Activated T-helper 1 cell treated with anti-CD3 and anti-CD28 coated beads, Interleukin-2, amount 50 U/mL, for 16 hours (primary cell): ENCODE measurements around the gene DNAAF9.
"Not testable (repeated sequence)": the region's sequence is repeated elsewhere in the genome, so short reads cannot be mapped to it uniquely, and the experiment has no call there.

Experiments
- DNase-seq, 2 donors: peaks; one replicate each; pipeline ENCODE4 v3.0.0-alpha.2; 2020; ENCODE audit warnings: low read depth in 1 of 2, low spot score in 1 of 2

The DNAAF9 gene

DNA sequence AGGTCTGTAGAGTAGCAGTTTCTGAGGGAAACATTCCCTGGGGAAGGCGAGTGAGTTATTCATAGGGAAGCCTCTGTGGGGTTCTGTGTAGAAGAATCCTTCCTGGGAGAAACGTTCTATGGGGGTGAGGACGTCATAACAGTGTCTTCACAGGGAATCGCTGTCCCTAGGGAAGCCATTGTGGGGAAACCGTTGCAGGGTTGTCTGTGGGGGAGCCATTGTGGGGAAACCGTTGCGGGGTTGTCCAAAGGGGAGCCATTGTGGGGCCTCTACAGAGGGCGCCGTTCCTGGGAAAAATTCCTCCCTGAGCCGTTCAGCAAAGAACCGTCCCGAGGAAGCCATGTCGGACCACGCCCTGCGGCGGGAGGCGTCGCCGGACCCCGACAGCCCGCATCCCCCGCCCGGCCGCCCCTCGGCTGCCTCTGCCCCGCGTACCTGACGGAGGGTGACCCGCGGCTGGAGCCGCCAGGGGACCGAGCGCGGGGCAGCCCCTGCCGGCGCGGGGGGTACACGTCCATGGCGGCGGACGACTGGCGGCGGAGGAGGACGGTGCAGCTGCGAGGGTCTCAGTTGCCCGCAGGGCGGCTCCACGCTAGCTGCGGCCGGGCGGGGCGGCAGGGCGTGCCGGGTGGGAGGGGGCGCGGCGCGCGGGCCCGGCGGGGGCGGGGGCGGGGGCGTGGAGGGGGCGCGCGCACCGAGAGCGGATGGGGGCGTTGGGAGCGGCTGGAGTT is at the start of gene DNAAF9:
DNAAF9 (minus strand) TSS at position 630 of the 731 bp plus-strand sequence; CDS start at position 518, 112 bp downstream.
- DNase-seq, result peak in 1 of 2 donors; percentile 21

DNA sequence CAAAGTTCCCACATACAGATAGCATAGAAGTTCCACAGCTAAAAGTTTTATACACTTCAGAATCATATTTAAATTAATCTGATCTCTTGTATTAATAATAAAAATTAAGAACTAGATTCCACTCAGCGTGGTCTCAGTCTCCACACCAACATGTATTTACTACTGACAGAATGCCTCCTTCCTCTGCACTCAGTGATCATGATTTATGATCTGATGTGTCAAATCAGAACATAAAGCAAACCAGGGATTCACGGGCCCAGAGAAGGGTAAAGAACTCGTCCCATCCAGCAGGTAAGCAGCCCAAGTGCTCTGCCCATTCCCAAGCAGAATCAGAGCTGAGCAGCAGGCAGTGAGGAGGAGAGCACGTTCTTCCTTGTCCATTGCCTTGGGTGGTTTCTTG is 49.2 kb upstream of the DNAAF9 start:
- no peak for DNase-seq

DNA sequence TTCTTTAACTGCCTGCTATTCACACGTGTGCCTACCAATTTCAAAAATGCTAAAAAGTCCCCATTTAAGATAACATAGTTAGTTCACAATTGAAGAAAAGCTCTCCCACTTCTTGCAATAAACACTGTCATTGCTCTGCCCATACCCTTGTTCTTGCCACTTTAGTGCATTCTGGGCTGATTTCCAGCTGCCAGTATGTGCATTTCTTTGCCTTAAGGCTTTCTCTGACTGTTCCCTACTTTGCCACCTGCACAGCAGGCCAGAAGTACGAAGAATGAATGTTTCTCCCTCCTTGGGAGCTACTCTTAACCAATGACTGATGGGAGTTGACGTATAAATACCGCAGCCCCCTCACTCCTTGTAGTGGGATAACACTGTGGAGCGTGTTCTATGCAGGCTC is 47.4 kb upstream of the DNAAF9 start:
- no peak for DNase-seq

DNA sequence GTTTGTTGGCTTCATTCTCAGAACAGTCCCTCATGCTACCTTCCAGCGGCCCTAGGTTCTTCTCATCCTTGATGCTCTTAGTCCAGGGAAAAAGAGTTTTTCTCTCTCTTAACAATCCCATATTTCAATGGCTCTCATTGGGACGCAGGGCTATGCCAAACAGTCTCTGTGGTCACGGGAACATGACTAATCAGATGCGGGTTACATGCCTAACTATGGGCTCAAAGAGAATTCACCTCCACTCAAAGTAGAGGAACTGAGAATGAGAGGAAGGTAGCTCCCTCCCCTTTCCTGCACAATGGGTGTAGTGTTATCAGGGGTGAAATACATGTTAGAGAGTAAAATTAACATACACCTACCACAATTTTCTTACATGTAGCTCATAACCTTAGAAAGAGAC is 45.2 kb upstream of the DNAAF9 start:
- DNase-seq, result no peak

DNA sequence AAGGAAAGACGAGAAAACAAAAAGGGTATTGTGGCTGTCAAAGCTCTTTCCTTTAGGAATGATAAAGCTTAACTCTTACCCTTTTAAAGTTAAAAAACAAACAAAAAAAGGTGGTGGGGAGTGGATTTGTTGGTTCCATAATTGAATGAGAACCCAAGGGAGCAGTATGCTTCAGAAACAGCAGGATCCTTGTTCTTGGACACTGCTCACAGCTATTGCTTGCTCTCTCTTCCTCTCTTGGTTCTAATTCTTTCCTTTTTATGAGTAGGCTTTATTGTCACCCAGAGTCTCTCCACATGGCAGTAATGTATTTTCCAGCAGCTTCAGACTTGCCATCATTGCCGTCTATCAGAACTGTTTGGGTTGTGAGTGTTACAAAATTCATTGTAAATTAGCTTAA is 44.7 kb upstream of the DNAAF9 start:
- DNase-seq, result no peak

DNA sequence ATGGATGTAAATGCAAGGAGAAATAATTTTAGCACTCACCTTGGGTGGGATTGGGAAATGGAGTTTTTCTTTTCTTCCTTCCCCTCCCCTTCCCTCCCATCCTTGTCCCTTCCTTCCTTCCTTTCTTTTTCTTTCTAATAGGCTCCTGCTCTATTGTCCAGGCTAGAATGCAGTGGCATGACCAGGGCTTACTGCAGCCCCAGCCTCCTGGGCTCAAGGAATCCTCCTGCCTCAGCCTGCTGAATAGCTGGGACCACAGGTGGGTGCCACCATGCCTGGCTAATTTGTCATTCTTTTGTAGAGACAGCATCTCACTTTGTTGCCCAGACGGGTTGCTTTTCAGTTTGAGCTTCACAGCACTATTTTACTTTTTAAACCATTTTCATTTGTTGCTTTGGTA is 41.9 kb upstream of the DNAAF9 start:
- no peak for DNase-seq

DNA sequence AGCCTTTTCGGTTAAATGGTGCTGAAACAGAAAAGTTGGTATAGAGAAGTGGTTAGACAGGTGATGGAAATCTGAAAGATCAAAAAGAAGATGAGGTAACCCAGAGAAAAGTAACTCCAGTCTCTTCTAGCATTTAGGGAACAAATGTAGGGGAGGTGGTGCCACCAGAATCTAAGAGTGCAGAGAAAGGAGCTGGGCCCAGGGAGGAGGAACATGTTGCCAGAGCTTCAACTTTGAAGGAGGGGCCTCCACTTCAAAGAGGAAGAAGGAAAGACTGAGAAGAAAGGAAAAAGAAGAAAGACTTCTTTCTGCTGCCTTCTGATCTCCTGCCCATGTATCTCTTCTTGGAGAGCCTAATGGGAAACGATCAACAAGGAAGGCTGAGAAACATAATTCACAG is 39.9 kb upstream of the DNAAF9 start:
- no peak for DNase-seq

DNA sequence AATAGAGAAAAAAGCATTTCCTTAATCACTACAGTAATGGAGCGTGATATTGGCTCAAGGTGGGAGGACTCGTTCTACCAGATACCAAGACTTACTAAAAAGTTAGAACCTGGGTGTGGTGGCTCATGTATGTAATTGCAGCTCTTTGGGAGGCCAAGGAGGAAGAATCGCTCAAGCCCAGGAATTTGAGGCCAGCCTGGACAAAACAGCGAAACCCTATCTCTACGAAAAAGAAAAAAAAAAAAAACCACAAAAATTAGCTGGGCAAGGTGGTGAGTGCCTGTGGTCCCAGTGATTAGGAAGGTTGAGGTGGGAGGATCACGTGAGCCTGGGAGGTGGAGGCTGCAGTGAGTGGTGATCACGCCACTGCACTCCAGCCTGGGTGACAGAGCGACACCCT is 39.3 kb upstream of the DNAAF9 start:
- no peak for DNase-seq

DNA sequence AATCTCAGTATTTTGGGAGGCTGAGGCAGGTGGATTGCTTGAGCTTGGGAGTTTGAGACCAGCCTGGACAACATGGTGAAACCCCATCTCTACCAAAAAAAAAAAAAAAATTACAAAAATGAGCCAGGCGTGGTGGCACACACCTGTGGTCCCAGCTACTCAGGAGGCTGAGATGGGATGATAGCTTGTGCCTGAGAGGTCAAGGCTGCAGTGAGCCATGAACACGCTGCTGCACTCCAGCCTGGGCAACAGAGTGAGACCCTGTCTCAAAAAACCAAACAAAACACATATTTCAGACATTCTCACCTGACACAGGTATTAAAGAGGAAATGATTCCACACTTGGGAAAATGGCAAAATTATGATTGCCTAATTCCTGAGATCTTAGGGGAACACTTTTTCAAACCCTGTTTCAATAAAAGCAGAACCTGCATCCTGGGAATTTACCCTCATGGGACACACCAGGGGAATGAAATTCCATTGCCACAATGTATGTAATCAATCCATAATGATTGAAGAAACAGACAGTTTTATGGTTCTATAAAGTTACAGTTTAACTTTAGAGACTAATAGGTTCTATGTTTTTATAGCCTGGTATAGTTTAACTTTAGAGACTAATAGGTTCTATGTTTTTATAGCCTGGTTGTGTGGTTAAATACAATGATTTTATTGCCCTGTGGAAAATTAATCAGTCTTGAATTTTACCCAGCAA is 29.6 kb upstream of the DNAAF9 start:
- DNase-seq, result no peak

DNA sequence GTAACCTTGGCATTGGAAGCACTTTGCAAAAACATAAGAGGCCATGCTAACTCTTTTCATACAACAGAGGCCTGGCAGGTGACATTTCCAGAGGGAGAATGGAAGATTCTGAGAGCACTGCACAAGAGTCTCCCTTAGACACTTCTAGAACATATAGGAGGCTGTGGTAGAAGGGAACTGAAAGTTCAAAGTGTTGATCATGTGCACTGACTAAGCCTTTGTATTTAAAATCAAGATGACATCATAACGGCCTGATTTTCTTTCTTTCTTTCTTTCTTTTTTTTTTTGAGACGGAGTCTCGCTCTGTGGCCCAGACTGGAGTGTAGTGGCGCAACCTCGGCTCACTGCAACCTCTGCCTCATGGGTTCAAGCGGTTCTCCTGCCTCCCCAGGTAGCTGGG is 26.8 kb upstream of the DNAAF9 start:
- DNase-seq, result no peak

DNA sequence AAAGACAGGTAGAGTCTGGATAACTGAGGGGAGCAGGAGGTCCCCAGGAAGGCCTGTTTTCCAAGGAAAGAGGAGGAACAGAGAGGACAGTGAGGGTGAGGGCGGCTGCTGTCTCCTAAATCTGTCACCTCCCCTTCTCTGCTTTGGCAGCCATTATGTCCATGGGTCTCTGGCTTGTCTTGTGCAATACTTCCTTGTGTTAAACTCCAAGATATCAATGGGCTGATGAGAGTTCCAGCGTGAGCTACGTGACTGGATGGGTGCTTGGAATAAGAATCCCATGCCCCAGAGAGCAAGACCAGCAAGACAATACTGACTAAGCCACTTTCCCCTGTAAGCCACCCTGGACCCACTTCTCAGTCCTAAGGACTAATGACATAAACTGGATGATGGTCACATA is 26.3 kb upstream of the DNAAF9 start:
- no peak for DNase-seq

DNA sequence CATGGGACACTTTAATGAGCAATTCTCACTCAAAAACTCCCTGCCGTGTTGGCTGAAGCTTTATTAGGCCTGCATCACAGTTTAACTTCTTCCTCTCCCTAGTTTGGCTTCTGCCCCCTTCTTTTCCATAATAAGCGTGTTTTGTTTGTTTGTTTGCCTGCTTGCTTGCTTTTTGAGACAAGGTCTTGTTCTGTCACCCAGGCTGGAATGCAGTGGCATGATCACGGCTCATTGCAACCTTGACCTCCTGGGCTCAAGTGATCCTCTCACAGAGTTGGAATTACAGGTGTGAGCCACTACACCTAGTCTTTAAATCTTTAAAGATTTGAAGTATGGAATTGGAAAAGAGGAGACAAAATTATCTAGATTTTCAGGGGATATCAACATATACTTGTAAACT is 25.4 kb upstream of the DNAAF9 start:
- no peak for DNase-seq

DNA sequence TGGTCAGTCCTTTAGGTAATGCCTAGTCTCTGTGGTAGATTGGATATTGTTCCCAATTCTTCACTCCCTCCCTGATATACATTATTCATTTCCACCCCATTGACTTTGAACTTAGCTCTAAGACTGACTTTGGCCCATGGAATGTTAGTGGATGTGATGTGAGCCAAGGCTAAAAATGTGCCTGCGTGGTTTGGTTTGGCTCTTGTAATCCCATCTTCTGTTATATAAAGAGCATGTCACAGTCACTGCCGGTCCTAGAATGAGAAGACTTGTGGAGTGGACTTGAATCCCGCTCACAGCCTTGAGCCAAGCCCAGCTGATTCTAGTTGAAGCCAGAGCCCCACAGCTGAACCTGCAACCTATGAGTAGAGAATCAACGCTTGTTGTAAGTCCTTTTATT is 23.6 kb upstream of the DNAAF9 start:
- no peak for DNase-seq

DNA sequence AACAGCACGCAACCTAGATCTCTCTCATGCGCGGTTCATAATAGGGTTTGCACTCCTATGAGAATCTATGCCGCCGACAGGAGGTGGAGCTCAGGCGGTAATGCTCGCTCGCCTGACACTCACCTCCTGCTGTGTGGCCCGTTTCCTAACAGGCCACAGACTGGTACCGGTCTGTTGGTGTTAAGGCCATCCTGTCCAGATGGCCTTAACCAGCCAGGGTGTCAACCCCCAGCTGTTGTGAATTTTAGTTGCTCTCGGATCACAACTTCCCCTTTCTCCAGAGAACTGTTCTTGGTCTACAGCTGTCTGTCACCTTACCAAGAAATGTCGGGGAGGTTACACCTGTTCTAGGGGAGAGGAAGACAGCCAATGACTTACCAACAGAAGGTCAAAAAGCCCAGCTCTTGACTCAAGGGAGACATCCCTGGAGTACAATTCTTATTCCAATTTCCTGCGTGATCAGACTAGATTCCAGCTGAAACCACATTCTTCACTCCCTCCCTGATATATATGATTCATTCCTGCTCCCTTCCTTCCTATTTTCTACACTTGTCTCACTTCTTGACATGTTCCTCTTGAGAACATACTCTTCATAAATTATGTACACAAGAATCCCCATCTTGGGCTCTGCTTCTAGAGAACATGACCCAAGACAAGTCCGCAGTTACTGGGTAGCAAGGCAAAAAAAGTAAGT is 23.1 kb upstream of the DNAAF9 start:
- DNase-seq, result no peak

DNA sequence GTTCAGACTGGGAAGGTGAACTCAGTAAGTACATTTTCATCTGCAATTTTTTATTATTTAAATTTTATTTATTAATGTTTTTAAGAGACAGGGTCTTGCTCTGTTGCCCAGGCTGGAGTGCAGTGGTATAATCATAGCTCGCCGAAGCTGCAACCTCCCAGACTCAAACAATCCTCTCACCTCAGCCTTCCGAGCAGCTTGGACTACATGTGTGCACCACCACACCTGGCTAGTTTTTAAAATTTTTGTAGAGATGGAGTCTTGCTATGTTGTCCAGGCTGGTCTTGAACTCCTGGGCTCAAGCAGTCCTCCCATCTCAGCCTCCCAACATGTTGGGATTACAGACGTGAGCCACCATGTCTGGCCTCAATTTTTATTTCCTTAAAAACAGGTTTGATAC is 19.3 kb upstream of the DNAAF9 start:
- DNase-seq, result not testable (repeated sequence)

DNA sequence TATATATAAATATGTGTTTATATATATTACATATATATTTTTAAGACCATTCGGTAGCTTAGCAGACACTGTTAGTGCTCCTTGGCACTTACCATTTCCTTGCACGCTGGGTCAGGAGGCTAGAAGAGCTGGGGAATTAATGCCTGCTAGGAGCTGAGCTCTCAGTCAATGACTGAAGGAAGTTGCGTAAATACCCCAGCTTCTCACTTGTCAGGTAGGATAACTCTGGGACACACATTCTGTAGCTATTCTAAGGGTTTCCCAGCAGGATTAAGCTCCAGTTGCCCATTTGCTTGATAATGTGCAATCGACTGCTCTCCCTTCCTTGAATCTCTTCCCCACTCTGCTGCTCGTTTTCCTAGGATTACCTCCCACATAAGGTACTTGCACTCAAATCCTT is 15.7 kb upstream of the DNAAF9 start:
- no peak for DNase-seq

DNA sequence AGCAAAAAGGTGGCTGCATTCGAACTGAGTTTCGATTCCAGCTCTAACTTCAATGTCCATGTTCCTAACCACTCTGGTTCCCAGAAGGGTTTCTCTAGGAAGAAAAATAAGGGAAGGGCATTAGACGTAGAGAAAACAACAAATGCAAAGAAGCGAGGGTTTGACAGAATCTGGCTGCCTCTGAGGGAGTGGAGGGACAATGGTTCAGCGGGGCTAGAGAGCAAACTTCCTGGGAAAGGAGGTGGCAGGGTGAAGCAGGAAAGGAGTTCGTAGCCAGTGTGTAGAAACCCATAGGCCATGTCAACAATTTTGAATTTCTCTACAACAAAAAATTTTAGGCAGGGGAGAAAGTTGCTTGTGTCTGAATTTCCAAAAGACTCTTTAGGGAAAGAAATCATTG is 14.5 kb upstream of the DNAAF9 start:
- no peak for DNase-seq

DNA sequence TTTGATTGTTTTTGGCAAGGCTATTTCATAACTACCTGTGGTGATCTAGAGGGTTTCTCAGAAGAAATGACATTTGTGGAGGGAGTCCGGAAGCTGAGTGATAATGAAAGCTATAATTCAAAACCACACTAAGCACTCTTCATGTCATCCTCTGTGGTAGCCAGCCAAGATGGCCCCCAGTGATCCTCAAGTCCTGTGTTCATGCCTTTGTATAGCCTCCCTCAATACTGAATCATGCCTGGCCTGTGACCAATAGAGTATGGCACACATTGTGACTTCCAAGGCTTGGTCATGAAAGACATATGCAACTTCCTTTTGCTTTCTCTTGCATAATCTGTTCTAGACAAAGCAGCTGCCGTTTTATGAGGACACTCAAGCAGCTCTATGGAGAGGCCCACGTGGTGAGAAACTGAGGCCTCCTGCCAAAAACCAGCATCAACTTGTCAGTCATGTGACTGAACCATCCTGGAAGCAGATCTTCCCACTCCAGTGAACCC is 12.8 kb upstream of the DNAAF9 start:
- DNase-seq, result no peak

DNA sequence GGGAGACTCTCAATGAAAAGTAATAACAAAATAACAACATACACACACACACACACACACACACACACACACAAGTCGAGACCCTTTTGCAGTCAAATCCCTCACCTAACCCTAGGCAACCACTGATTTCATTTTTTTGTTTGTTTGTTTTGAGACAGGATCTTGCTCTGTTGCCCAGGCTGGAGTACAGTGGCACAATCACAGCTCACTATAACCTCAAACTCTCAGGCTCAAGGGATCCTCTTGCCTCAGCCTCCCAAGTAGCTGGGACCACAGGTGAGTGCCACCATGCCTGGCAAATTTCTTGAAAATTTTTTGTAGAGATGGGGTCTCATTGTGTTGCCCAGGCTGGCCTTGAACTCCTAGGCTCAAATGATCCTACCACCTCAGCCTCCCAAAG is 10.7 kb upstream of the DNAAF9 start:
- DNase-seq, result not testable (repeated sequence)

DNA sequence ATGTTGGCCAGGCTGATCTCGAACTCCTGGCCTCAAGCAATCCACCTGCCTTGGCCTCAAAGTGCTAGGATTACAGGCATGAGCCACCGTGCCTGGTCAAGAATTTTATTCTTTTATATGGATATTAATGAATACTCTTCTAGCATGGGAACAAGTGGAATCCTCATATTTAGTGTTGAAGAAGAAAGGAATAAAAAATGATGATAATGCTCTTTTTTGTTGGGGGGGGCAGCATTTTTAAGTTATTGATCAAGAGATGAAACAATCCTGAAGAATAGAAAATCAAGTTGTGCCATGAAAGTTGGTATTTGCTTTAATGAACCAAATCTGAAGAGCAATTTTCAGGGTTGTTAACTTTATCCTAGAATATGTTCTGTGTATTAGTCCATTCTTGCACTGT is 6.7 kb upstream of the DNAAF9 start:
- no peak for DNase-seq

DNA sequence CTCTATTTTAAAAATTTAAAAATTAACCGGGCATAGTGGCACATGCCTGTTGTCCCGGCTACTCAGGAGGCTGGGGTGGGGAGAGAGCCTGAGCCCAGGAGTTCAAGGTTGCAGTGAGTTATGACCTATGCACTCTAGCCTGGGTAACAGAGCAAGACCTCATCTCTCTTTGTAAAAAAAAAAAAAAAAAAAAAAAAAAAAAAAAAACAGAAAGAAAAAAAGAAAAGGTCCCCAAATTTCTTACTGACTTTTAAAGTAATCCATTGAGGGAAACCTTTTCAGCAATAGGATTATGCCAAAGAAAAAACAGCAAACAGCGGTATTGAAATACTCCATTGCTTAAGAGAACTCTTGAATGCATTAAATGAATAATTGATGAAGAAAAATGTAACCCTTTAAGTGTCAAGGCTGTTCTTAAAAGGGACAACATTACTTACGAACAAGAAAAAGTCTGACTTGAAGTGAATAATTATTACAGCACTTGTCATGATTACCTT is 6.0 kb upstream of the DNAAF9 start:
- no peak for DNase-seq
